GM21717 (cell line): ENCODE data around the gene TIMM13.
"Not testable (repeated sequence)": the region's sequence is repeated elsewhere in the genome, so short reads cannot be mapped to it uniquely, and the experiment has no call there.

Experiments used
- ATAC-seq: cut with Tn5 transposase; IDR thresholded peaks from one replicate; pipeline ENCODE4 v1.9.1; 2021; ENCODE audit warnings: mild to moderate bottlenecking, moderate library complexity; ENCODE audit not compliant: unreplicated experiment

Gene TIMM13

DNA sequence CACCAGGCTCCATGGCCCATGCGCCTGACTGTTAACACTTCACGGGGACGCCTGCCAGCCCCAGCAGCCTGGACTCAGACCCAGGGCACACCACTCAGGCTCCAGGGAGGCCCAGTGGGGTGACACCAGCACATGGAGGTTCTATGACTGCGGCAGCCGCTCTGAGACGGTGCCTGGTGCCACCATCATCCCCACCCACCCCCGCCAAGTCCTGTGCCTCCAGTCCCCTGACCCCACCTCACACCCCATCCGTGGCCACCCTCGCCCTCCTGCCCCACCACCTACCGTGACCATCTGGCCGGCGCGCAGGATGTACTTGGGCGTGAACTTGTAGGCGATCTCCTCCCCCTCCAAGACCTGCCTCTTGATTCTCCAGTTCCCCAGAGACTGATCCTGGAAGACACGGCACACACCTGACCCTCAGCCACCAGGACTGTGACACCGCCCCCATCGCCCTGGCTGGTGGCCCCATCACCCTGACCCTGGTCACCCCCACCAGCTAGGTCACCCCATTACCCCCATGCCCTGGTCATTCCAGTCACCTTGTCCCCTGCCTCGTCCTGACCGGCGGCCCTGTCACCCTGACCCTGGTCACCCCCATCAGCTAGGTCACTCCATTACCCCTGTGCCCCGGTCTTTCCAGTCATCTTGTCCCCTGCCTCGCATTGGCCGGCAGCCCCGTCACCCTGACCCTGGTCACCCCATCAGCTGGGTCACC, 4.9 kb upstream of the TIMM13 start:
- no peak for ATAC-seq

DNA sequence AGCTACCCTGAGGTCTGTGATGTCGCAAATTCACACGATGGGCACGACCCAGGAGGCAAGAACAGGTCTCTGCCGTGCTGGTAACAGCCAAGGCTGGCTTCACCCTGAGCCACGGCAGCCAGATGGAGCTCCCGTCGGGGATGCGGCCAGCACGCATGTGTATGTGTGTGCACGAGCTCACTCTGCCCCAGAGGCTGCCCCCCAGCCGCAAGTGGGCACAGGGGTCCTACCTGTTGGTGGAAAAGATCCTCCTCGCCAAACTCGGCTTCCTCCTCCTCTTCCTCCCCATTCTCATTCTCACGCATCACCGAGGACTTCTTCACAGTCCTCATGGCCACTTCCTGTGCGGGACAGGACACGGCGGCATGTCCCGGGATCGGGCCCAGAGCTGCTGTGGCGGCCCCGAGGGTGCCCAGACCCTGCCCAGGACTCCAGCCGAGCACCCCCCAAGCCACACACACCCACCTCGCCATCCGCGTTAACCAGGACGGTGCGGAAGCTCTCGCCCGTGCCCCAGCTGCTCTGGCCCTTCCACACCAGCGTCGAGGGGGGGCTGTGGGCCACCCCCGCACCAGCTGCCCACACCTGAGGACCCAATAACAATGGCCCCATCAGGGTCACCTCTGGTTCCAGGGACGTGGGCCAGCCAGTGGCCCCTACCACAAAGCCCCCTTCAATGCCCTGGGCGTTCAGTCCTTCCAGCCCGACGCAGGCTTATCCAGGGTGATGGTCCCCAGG, 4.1 kb upstream of the TIMM13 start:
- ATAC-seq, result no peak

DNA sequence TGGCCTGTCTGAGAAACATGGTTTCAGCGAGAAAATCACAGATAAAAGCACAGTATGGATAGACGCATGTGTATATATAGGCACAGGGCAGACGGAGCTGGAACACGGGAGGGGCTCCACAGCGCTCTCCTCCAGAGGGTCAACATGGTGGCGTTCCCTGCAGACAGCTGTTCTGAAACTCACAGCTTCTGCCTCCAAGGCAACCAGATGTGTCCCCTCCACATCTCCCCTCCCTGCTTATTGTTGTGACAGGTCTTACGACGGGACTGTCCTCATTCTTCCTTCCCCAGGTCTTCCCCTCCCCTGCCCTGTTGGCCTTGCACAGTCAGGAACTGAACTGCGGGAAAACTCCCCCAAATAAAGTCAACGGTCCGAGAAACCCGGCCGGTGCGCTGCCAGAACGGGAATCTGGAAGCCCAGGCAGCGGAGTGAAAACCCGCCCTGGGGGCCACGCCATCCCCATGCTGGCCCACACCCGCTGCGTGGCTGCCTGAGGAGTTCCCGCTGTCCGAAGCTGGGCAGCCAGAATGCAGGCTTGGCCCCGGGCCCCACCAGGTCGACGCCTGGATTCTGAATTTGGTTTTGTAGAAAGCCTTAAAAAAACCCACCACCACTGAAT, 2.6 kb upstream of the TIMM13 start:
- no peak for ATAC-seq

DNA sequence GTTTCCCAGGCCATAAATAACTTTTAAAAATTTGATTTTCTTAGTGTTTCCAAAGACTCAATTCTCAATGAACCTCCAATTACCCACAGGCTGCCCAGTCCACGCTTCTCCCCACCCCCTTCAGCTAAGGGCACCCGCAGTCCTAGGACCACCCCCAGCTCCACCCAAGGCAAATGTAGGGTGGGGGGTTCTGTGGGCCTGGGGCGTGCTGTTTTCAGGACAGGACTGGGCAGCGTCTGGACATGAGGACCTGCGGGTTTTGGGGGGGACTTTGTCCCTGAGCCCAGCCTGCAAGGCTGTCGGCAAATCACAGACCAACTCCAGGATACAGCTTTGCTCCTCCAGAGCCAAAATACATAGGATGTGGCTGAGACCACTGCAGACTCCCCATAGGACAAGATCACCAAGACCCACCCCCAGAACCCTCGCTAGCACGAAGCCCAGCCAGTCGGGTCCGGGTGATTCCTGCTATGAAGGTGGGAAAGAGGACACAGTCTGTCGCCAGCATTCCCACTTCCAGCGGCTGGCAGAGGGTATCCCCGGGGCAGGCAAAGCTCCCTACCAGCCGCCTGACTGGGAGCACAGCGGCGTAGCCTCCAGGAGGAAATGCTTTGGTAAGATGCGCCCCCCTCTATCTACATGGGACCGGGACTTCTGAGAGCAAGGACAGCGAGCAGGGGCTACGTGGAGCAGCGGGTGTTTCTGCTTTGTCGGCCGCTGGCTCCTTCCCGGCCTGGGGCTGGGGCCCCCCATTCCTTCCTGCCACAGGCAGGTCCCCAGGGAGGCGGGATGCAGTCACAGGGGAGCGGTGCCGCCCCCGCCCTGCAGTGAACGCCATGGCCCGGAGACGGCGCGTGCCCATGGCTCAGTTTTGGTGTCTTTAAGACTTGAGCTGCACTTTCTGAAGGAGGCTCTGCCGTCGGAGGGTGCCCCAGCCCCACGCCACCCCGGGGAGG, 1.6 kb upstream of the TIMM13 start:
- no peak for ATAC-seq

DNA sequence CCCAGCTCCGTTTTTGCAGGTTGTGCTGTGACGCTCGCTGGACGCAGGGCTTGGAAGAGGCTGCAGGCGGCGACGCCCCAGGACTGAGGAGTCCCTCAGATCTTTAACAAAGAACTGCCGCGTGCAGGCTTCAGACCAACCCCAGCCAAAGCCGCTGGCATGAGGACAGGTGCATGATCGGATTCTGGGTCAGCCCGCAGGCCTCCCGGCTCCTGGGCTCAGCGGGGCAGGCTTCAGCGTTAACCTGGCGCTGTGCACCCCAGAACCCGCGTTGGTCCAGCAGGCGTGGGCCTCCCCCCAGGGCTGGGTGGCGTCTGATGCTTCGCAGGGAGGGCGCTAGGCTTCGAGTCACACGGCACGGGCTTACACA, 920 bp upstream of the TIMM13 start:
- ATAC-seq, result no peak

DNA sequence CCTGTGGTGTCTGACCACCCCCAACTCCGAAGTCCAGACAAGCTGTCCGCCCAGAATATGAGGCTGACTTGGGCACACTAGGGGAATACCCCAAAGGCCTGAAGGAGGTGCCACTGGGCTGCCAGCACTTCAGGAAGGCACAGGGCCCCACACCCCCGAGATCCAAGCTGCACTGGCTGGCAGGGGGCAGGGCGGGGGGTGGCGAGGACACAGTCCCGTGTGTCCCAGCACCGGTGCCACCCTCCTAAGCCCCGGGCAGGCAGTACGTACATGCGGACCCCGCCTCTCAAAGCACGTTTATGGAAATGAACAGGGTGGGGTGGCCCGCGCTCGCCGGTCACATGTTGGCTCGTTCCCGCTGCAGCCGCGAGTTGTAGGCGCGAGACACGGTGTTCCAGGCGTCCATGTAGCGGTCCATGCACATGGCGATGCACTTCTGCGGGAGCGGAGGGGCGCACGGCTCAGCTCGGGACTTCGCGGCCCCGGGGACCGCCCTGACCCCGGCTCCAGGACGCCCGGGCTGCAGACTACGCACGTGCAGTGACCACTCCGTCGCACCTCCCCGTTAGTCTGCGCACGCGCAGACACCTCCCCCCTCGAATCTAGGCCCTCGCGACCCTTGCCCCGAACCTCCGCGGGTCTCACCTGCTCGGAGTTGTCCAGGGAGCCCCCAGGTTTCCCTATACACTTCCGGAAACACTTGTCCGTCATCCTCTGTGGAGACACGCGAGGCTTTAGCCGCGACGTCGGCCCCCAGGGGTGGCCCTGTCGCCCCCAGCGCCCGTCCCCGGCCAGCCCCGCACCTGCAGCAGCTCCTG, 566 bp downstream of the TIMM13 start:
- ATAC-seq, result no peak

DNA sequence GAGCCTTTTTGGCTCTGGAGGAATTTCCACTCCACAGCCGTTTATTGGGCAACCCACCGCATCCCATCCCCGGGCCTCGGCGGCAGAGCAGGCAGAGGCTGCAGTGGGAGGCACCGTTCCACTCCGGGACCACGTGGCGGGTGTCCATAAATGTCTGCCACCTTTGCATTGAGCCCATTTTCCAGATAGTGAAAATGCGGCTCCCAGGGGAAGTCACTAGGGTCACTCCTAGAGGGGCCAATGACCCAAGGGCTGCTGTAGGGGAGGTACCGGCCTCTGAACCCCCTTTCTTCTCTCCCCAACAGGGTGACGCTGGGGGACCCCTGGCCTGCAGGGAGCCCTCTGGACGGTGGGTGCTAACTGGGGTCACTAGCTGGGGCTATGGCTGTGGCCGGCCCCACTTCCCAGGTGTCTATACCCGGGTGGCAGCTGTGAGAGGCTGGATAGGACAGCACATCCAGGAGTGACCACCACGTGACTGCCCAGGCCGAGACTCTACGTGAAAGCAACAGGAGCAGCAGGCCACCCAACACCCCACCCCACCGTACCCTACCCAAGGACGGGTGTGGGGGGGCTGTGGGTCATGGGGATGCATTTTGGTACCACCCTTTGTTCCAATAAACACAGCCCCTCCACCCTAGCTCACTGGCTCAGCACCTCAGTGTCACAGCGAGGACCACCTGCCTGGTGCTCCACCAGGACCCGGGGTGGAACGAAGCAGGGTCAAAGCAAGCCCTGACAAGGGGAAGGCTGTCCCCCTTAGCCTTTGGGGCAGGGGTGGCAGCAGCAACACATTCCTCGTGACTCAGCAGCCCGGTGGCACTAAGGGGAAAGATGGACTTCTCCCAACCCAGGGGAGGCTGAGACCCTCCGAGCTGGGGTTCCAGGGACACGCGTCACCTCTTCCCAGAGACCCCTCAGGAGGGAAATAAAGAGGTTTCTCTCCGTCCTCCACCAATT, 1.5 kb downstream of the TIMM13 start:
- ATAC-seq, result no peak

DNA sequence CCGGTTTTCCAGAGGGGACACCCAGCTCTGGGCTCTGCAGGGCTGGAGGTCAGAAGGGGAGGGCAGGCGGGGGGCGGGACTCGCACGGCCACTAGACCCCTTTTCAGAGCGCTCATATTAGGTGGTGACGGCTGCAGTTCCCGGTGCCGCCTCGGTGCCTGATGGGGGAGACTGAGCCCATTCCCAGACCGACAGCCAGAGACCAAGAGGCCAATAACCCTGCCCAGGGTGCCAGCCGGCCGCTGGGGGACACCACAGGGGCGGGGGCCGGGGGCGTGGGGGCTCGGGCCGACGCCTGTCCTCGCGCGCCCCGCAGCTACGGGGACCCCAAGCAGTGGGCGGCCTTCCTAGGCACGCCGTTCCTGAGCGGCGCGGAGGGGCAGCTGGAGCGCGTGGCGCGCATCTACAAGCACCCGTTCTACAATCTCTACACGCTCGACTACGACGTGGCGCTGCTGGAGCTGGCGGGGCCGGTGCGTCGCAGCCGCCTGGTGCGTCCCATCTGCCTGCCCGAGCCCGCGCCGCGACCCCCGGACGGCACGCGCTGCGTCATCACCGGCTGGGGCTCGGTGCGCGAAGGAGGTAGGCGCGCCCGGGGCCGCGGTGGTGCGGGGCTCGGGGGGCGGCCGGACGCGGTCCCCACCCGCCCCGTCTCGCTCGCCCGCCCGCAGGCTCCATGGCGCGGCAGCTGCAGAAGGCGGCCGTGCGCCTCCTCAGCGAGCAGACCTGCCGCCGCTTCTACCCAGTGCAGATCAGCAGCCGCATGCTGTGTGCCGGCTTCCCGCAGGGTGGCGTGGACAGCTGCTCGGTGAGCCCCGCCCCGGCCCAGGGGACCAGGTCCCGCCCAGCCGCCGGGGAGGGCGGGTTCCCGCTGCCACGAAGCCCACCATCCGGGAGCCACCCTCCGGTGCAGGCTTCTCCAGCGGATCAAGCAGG, 2.4 kb downstream of the TIMM13 start:
- ATAC-seq, result no peak

DNA sequence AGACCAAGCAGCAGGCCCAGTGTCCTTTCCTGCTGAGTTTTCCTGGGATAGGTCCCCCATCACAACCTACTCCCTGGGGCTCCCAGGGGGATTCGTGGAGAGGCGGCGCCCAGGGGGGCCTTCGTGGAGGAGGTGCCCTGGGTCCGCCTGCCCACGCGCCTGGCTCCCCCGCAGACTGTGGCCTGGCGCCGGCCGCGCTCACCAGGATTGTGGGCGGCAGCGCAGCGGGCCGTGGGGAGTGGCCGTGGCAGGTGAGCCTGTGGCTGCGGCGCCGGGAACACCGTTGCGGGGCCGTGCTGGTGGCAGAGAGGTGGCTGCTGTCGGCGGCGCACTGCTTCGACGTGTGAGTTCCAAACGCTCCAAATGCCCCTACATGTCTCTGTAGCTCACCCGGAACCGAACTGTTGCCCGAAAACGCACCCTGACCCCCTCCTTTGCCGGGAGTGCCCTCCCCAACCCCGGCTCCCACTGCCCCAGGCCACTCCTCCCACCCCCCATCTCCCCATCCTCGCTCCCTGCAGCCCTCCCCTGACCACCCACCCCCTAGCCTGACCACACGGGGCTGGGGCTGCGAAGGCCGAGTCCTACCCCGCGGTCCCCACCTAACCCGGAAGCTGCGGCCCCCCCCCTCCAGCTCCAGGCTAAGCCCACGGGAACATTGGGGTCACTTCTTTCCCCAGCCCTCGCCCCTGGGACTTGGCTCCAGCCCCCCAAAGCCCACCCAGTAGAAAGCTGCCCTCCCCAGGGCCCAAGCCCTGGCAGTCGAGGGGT, 3.3 kb downstream of the TIMM13 start:
- ATAC-seq, result no peak

DNA sequence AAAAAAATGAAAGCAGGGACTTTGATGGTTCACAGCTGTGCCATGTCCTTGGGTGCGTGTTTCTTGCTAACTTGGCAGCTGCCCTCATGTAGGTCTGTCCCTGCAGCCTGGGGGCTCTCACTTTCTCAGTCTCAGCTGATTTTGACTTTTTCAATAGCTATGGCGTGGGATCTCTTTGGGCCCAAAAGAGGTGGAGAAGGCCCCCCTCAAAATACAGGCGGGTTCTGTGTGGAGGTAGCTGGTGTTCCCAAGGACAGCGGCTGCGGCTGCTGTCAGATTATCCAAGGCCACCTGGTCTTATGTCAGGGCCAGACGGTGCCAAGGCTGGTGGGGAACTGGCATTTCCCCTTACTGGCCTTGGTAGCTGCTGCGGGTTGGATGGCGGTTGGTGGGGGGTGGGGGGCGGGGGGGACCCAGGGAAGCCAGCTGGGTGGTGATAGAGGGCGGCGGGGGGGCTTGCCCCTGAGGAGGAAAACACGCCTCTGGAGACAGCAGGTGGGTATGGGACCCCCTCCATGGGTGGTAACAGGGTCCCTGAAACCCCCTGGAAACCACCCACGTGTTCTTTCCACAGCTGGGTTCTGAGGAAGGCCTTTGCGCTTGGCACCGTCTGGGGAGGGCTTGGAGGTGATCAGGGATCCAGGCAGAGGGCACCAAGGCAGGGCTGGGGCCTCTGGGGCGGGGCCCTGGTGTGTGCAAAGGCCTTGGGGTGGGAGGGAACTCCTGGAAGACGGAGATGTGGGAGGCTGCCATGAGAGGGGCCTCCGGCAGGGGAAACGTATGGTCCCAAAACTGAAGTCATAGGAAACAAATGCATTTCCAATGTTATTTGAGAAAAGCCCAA, 4.1 kb downstream of the TIMM13 start:
- no peak for ATAC-seq

DNA sequence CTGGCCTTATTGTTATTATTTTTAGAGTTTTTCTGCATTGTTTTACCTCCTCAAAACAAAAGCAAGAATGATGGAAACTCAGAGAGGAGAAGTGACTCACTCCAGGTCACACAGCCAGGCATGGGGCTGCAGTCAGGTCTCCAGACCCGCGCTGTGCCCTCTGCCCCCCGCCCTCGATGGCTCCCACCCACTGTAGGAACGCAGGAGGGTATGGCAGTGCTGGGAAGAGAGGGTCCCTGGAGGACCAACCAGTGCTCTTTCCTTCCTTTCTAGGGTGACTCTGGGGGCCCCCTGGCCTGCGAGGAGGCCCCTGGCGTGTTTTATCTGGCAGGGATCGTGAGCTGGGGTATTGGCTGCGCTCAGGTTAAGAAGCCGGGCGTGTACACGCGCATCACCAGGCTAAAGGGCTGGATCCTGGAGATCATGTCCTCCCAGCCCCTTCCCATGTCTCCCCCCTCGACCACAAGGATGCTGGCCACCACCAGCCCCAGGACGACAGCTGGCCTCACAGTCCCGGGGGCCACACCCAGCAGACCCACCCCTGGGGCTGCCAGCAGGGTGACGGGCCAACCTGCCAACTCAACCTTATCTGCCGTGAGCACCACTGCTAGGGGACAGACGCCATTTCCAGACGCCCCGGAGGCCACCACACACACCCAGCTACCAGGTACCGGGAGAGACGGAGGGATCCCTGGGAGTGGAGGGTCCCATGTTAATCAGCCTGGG, 5.6 kb downstream of the TIMM13 start:
- ATAC-seq, result no peak

DNA sequence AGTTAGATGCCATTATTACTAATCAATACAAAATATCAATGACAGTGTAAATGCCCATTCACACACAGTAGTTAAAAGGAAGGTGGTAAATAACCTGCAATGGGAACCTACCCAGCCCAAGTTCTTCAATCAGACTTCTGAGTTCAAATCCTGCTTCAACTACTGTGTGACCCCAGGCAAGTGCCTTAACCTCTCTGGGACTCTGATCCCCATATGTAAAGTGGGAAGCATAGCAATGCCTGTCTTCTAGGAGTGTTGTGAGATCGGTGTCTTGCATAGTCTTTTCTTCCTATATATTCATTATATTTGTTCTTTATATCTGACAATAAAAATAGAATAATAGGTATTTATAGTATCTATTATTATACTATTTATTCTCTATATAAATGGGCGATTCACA, 6.9 kb downstream of the TIMM13 start:
- ATAC-seq, result no peak

DNA sequence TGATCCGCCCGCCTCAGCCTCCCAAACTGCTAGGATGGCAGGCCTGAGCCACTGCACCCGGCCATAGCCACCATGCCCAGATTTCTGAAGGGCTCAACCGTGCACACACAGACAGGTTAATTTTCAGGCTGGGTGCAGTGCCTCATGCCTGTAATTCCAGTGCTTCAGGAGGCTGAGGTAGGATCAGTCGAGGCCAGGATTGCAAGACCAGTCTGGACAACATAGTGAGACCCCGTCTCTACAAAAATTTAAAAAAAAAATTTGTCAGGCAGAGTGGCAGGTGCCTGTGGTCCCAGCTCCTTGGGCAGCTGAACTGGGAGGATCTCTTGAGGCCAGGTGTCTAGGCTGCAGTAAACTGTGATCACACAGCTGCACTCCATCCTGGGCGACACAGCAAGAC, 7.6 kb downstream of the TIMM13 start:
- no peak for ATAC-seq

DNA sequence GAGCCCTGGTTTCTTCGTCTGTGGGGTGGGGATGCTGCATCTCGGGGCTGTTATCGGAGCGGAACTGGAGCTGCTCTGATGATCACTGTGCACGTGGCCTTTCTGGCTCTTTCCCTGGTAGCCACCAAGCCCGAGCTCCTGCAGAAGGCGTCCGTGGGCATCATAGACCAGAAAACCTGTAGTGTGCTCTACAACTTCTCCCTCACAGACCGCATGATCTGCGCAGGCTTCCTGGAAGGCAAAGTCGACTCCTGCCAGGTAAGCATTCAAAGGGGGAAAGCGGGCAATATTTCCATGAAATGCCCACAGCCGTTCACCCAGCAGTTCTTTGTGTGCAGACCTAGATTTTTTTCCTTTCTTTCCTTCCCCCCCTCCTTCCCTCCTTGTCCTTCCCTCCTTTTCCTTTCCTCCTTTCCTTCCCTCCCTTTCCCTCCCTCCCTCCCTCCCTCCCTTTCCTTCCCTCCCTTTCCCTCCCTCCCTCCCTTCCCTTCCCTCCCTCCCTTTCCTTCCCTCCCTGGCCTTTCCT, 9.4 kb downstream of the TIMM13 start:
- ATAC-seq, result no peak

DNA sequence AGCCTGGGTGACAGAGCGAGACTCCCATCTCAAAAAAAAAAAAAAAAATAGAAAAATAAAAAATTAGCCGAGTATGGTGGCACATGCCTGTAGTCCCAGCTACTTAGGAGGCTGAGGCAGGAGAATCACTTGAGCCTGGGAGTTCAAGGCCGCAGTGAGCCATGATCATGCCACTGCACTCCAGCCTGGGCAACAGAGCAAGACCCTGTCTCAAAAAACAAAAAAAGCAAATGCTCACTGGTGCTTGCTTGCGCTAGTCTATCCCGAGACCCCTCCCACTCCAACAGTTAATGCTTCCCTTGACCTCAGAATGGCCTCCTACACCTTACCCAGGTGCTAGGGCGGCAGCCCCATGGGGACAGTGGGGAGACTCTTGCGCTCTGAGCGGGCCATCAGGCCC, 9.9 kb downstream of the TIMM13 start:
- not testable (repeated sequence) for ATAC-seq
